Astrocyte of the hippocampus (primary cell): Measurements from ENCODE around the gene SLC66A3.

Source experiments
- DNase-seq: peaks from one replicate; pipeline ENCODE4 v3.0.0; 2011; ENCODE audit warnings: low read depth, low spot score

SLC66A3 gene

GRCh38 chr2:11213975-11214374, 58.7 kb downstream of the SLC66A3 start:
- no peak for DNase-seq

- DNase-seq: no peak
Measured at GRCh38 chr2:11214770-11215169, 59.5 kb downstream of the SLC66A3 start.

- no peak for DNase-seq
Measured at GRCh38 chr2:11215407-11215806, 60.1 kb downstream of the SLC66A3 start.

DNA sequence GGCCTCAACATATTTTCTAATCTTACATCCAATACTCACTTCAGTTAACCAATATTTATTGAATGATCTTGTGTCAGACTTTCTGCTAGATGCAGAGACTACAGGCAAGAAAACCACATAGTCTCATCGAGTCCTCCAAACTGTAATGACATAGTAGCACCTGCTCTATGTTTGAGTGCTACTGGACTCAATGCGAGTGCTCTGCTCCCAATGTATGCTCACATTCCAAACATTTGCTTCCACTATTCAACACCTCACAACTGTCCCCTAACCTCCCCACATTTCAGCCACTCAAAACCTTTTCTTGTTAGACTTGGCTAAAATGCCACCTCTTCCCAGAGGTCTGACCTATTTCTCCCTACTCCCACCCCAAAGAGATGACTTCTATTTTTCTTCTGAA, 65.2 kb downstream of the SLC66A3 start:
- no peak for DNase-seq

- DNase-seq: no peak
Measured at GRCh38 chr2:11222845-11223244, 67.6 kb downstream of the SLC66A3 start.

- no peak for DNase-seq
Measured at GRCh38 chr2:11224887-11225286, 69.6 kb downstream of the SLC66A3 start.

DNA sequence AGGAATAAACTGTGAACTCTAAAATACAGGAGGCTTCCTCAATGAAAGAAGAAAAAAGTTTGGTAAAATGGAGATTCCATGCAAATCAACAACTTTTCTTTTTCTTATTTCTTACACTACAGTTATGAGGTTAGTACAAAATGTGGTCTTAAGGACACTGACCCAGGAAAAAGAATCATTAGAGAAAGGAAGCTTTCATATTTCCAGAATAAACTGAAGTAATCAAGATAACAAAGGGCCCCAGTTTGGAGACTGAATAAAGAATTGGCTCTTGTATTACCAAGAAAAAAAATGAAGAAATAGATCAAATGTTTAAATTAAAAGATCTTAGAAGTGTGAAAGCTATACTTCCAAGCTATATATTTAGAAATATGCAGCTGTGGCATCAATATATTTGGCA, 72.3 kb downstream of the SLC66A3 start:
- DNase-seq: no peak
